Body of pancreas (tissue), 4 donors: Measurements from ENCODE around the gene ASS1. TPM values are rescaled to one million over a fixed set of nuclear protein-coding genes. Genes with fewer than 3 reads are reported as not detected.
"Not testable (repeated sequence)": the region's sequence is repeated elsewhere in the genome, so short reads cannot be mapped to it uniquely, and the experiment has no call there.

ENCODE experiments used
- ATAC-seq: fragments of 150-250 bp; one replicate; pipeline ENCODE4 v1.9.1; 2016
- DNase-seq, 4 donors: peaks; one replicate each; pipeline ENCODE4 v3.0.0-alpha.2; 2019
- H3K27ac ChIP-seq, 4 donors: fragments of 200-600 bp; sonication (generic); 1 replicate in 3 of 4; 2 replicates in 1 of 4; pipeline versions ENCODE4 v1.5.1 to v1.6.1; 2016 to 2019; ENCODE audit warnings: mild to moderate bottlenecking in 1 of 4, mixed read lengths in 1 of 4, moderate library complexity in 1 of 4
- H3K27me3 ChIP-seq, 2 donors: fragments of 200-600 bp; sonication (generic); one replicate each; pipeline ENCODE4 v1.6.0; 2016; ENCODE audit warnings: mild to moderate bottlenecking in 1 of 2
- H3K36me3 ChIP-seq, 2 donors: fragments of 200-600 bp; sonication (generic); replicated peaks in 1 of 2; 2 replicates each; pipeline ENCODE4 v1.5.1; 2016; ENCODE audit warnings: low read depth in 2 of 2; ENCODE audit not compliant: insufficient read depth in 1 of 2
- H3K4me1 ChIP-seq: fragments of 200-600 bp; sonication (generic); one replicate; pipeline ENCODE4 v1.6.0; 2016
- H3K4me3 ChIP-seq, 2 donors: fragments of 200-600 bp; sonication (generic); 1 replicate in 1 of 2; 2 replicates in 1 of 2; pipeline ENCODE4 v1.5.1; 2016 to 2019
- H3K9me3 ChIP-seq, 3 donors: fragments of 200-600 bp; sonication (generic); 1 replicate in 2 of 3; 2 replicates in 1 of 3; pipeline ENCODE4 v1.5.1; 2016
- CTCF ChIP-seq, 7 experiments: fragments of 450-650 bp in 4 of 7; fragments of 200-600 bp in 3 of 7; sonication (generic) in 3 of 7; IDR thresholded peaks; one replicate each; pipeline ENCODE4 v1.5.1; 2016 to 2019; ENCODE audit warnings: antibody characterized with exemption in 7 of 7
- POLR2A ChIP-seq, 3 donors: fragments of 450-650 bp; IDR thresholded peaks; one replicate each; pipeline ENCODE4 v1.6.1; 2016; ENCODE audit warnings: antibody characterized with exemption in 3 of 3, mild to moderate bottlenecking in 2 of 3
- WGBS, 2 donors: methylation state at CpG; one replicate each; pipeline ENCODE4 v1.1.5; 2017; 5-methylcytosine and 5-hydroxymethylcytosine counted together
- intact Hi-C: fragments of 100-400 bp; cut with DNase I; formaldehyde crosslinking; loops from one replicate; pipeline ENCODE4 v1.15.1; 2023
- total RNA-seq, 2 donors: library from RNA; depleted of rRNA; stranded (reverse); fragments of >200 nt; gene quantifications; one replicate each; pipeline ENCODE4 v1.1.0, GENCODE V29; 2016

Gene ASS1
- total RNA-seq, 2 donors from 2014 or later = 31.6 to 120 TPM

GRCh38 chr9:130432796-130433167, 12.0 kb upstream of the ASS1 start:
- WGBS, 2 donors = 50 to 72% methylated on average over 3 to 15 of the region's 16 CpGs
- no peak for ATAC-seq

GRCh38 chr9:130433168-130433946, 11.4 kb upstream of the ASS1 start:
- TF ChIP-seq CTCF (IDR thresholded peaks at IDR 0.05) (peak; percentile 43 to 66 (median 50)), POLR2A (IDR thresholded peaks at IDR 0.05) (no peak)
- 3 to 11% methylated on average over 6 to 92 of the region's 92 CpGs for WGBS, 2 donors
- Histone ChIP-seq H3K4me3 (no peak overlapping the region), H3K4me1 (peaks cover 13% of the 10 kb centered on the region), H3K36me3 (no peaks in the 10 kb centered on the region), H3K27ac (no peak overlapping the region), H3K27me3 (peaks cover 0 to 4% of the 10 kb centered on the region in 2 donors), H3K9me3 (no peaks in the 10 kb centered on the region)
- intact Hi-C loops = no loop called here
- ATAC-seq = peak; percentile 80
- peak; percentile 12 to 49 (median 36) for DNase-seq

More at GRCh38 chr9:130432796-130433167, 12.0 kb upstream of the ASS1 start:
- peaks cover 13% of the 10 kb centered on the region for H3K4me1 ChIP-seq
- no peaks in the 10 kb centered on the region for H3K9me3 ChIP-seq
- no peak for DNase-seq
- peaks cover 0 to 4% of the 10 kb centered on the region in 2 donors for H3K27me3 ChIP-seq
- no peak overlapping the region for H3K4me3 ChIP-seq
- intact Hi-C loops = no loop called here
- no peak overlapping the region for H3K27ac ChIP-seq
- H3K36me3 ChIP-seq = no peaks in the 10 kb centered on the region
- TF ChIP-seq CTCF (IDR thresholded peaks at IDR 0.05) (no peak), POLR2A (IDR thresholded peaks at IDR 0.05) (no peak)

GRCh38 chr9:130433947-130434262, 10.9 kb upstream of the ASS1 start:
- peaks cover 0 to 4% of the 10 kb centered on the region in 2 donors for H3K27me3 ChIP-seq

GRCh38 chr9:130434656-130435055, 10.1 kb upstream of the ASS1 start:
- H3K27me3 ChIP-seq, intact Hi-C loops, H3K27ac ChIP-seq, ATAC-seq, H3K4me3 ChIP-seq, H3K36me3 ChIP-seq, DNase-seq, H3K9me3 ChIP-seq: not testable (repeated sequence)
- H3K4me1 ChIP-seq = peaks cover 13% of the 10 kb centered on the region
- 80 to 99% methylated on average over 5 of the region's 5 CpGs for WGBS, 2 donors

More at GRCh38 chr9:130433947-130434262, 10.9 kb upstream of the ASS1 start:
- Histone ChIP-seq H3K4me1 (peaks cover 13% of the 10 kb centered on the region), H3K9me3 (no peaks in the 10 kb centered on the region), H3K4me3 (no peak overlapping the region), H3K27ac (no peak overlapping the region), H3K36me3 (no peaks in the 10 kb centered on the region)
- TF ChIP-seq POLR2A (IDR thresholded peaks at IDR 0.05) (no peak), CTCF (IDR thresholded peaks at IDR 0.05) (no peak)
- intact Hi-C loops = no loop called here
- no peak for ATAC-seq
- 24 to 41% methylated on average over 5 to 9 of the region's 9 CpGs for WGBS, 2 donors
- no peak for DNase-seq

- TF ChIP-seq CTCF (IDR thresholded peaks at IDR 0.05) (no peak), POLR2A (IDR thresholded peaks at IDR 0.05) (no peak)
- DNase-seq (no peak), ATAC-seq (no peak)
- WGBS, 2 donors = 78 to 82% methylated on average over 14 to 15 of the region's 15 CpGs
- Histone ChIP-seq H3K4me1 (peaks cover 13% of the 10 kb centered on the region), H3K4me3 (no peak overlapping the region), H3K27me3 (peaks cover 0 to 4% of the 10 kb centered on the region in 2 donors), H3K36me3 (no peaks in the 10 kb centered on the region), H3K9me3 (no peaks in the 10 kb centered on the region), H3K27ac (no peak overlapping the region)
- intact Hi-C loops = no loop called here
Observed at GRCh38 chr9:130437011-130437789, 7.6 kb upstream of the ASS1 start.
